Esophagus squamous epithelium (tissue), 5 donors: ENCODE measurements around the gene PRDM12. TPM values are rescaled to one million over a fixed set of nuclear protein-coding genes. Genes with fewer than 3 reads are reported as not detected.
A peak's percentile ranks its signal among the peaks of the same experiment; 100 is the strongest.

Experiments used
- DNase-seq: peaks from one replicate; lab custom pipeline; 2025; lab: John Stamatoyannopoulos, UW
- H3K27ac ChIP-seq, 4 donors: fragments of 200-600 bp; sonication (generic); one replicate each; pipeline ENCODE4 v1.5.1; 2016 to 2019; ENCODE audit warnings: mild to moderate bottlenecking in 1 of 4
- H3K27me3 ChIP-seq, 4 donors: fragments of 200-600 bp; sonication (generic); 1 replicate in 3 of 4; 2 replicates in 1 of 4; pipeline versions ENCODE4 v1.5.1 to v1.6.0; 2017 to 2021; ENCODE audit warnings: antibody characterized with exemption in 1 of 4
- H3K36me3 ChIP-seq, 3 donors: fragments of 200-600 bp; sonication (generic); one replicate each; pipeline ENCODE4 v1.5.1; 2016 to 2019
- H3K4me1 ChIP-seq, 3 donors: fragments of 200-600 bp; sonication (generic); one replicate each; pipeline ENCODE4 v1.5.1; 2017 to 2019
- H3K4me3 ChIP-seq, 4 donors: fragments of 200-600 bp; sonication (generic); 1 replicate in 3 of 4; 2 replicates in 1 of 4; pipeline ENCODE4 v1.5.1; 2016 to 2019; ENCODE audit warnings: mild to moderate bottlenecking in 2 of 4, moderate library complexity in 1 of 4
- H3K9me3 ChIP-seq, 3 donors: fragments of 200-600 bp; sonication (generic); one replicate each; pipeline ENCODE4 v1.5.1; 2016 to 2019
- CTCF ChIP-seq, 6 experiments: fragments of 450-650 bp in 4 of 6; fragments of 200-600 bp in 2 of 6; sonication (generic) in 2 of 6; IDR thresholded peaks; one replicate each; pipeline ENCODE4 v1.5.1; 2016 to 2019; ENCODE audit warnings: antibody characterized with exemption in 6 of 6, mild to moderate bottlenecking in 4 of 6, moderate library complexity in 4 of 6
- POLR2A ChIP-seq, 4 donors: fragments of 450-650 bp; IDR thresholded peaks; one replicate each; pipeline ENCODE4 v1.6.1; 2017; ENCODE audit warnings: antibody characterized with exemption in 4 of 4, mild to moderate bottlenecking in 4 of 4, moderate library complexity in 3 of 4
- WGBS, 2 donors: methylation state at CpG; one replicate each; pipeline ENCODE4 v1.1.5; 2018; 5-methylcytosine and 5-hydroxymethylcytosine counted together
- intact Hi-C: fragments of 100-400 bp; cut with DNase I; formaldehyde crosslinking; loops from one replicate; pipeline ENCODE4 v1.15.0; 2022
- total RNA-seq, 4 donors: library from RNA; depleted of rRNA; stranded (reverse); fragments of >200 nt; gene quantifications; one replicate each; pipeline ENCODE4 v1.1.0, GENCODE V29; 2016
- donor health status: DM: yes; HTN: yes; CAD: no.

The PRDM12 gene
- total RNA-seq, 4 donors from 2014 or later, result not detected

- no peak for TF ChIP-seq CTCF (IDR thresholded peaks at IDR 0.05)
- TF ChIP-seq POLR2A (IDR thresholded peaks at IDR 0.05), result no peak
- peak overlapping the region in 3 of 4 donors; percentile 65 to 81 (median 75) for H3K27ac ChIP-seq
- intact Hi-C loops, result no loop called here
- no peaks in the 10 kb centered on the region for H3K9me3 ChIP-seq
- WGBS, 2 donors, result 1% methylated on average over 6 to 7 of the region's 8 CpGs
- no peaks in the 10 kb centered on the region for H3K27me3 ChIP-seq
- H3K36me3 ChIP-seq, result peaks cover 6 to 41% (median 12%) of the 10 kb centered on the region in 3 donors
- H3K4me3 ChIP-seq, result peak overlapping the region; percentile 59 to 78 (median 70)
- DNase-seq, result no peak
- H3K4me1 ChIP-seq, result peaks cover 5 to 64% (median 17%) of the 10 kb centered on the region in 3 donors
Observed at GRCh38 chr9:130694205-130694604, 29.8 kb downstream of the PRDM12 start.

- H3K4me1 ChIP-seq, result peaks cover 5 to 66% (median 17%) of the 10 kb centered on the region in 3 donors
- no peaks in the 10 kb centered on the region for H3K27me3 ChIP-seq
- no peak for DNase-seq
- intact Hi-C loops, result no loop called here
- H3K4me3 ChIP-seq, result no peak overlapping the region
- no peaks in the 10 kb centered on the region for H3K9me3 ChIP-seq
- TF ChIP-seq CTCF (IDR thresholded peaks at IDR 0.05), result no peak
- no peak for TF ChIP-seq POLR2A (IDR thresholded peaks at IDR 0.05)
- H3K36me3 ChIP-seq, result peaks cover 12 to 61% (median 30%) of the 10 kb centered on the region in 3 donors
- 75 to 79% methylated on average over 4 of the region's 4 CpGs for WGBS, 2 donors
- no peak overlapping the region for H3K27ac ChIP-seq
Observed at GRCh38 chr9:130696139-130696650, 31.8 kb downstream of the PRDM12 start.

- Histone ChIP-seq H3K27ac (no peak overlapping the region), H3K27me3 (no peaks in the 10 kb centered on the region)
Observed at GRCh38 chr9:130696996-130697395, 32.6 kb downstream of the PRDM12 start.

GRCh38 chr9:130698514-130698913, 34.1 kb downstream of the PRDM12 start:
- H3K9me3 ChIP-seq, result no peaks in the 10 kb centered on the region
- H3K4me3 ChIP-seq, result no peak overlapping the region
- peak overlapping the region in 1 of 4 donors; percentile 15 for H3K27ac ChIP-seq
- WGBS, 2 donors, result 28% methylated on average over 3 of the region's 3 CpGs; no CpG with 5 or more reads in 1 of the 2 donors
- no peaks in the 10 kb centered on the region for H3K27me3 ChIP-seq
- H3K4me1 ChIP-seq, result peaks cover 5 to 69% (median 21%) of the 10 kb centered on the region in 3 donors
- peaks cover 12 to 84% (median 31%) of the 10 kb centered on the region in 3 donors for H3K36me3 ChIP-seq
- intact Hi-C loops, result no loop called here
- DNase-seq, result no peak
- no peak for TF ChIP-seq CTCF (IDR thresholded peaks at IDR 0.05)
- TF ChIP-seq POLR2A (IDR thresholded peaks at IDR 0.05), result no peak

More at GRCh38 chr9:130696996-130697395, 32.6 kb downstream of the PRDM12 start:
- H3K36me3 ChIP-seq, result peaks cover 12 to 69% (median 30%) of the 10 kb centered on the region in 3 donors
- no peak overlapping the region for H3K4me3 ChIP-seq
- no peak for DNase-seq
- no peak for TF ChIP-seq CTCF (IDR thresholded peaks at IDR 0.05)
- TF ChIP-seq POLR2A (IDR thresholded peaks at IDR 0.05), result no peak
- 55 to 63% methylated on average over 8 of the region's 8 CpGs for WGBS, 2 donors
- intact Hi-C loops, result no loop called here
- H3K4me1 ChIP-seq, result peaks cover 5 to 74% (median 21%) of the 10 kb centered on the region in 3 donors
- no peaks in the 10 kb centered on the region for H3K9me3 ChIP-seq

- Histone ChIP-seq H3K9me3 (no peaks in the 10 kb centered on the region), H3K36me3 (peaks cover 17 to 90% (median 37%) of the 10 kb centered on the region in 3 donors), H3K27me3 (no peaks in the 10 kb centered on the region), H3K27ac (no peak overlapping the region), H3K4me1 (peaks cover 5 to 65% (median 20%) of the 10 kb centered on the region in 3 donors), H3K4me3 (no peak overlapping the region)
- intact Hi-C loops, result no loop called here
- TF ChIP-seq CTCF (IDR thresholded peaks at IDR 0.05) (no peak), POLR2A (IDR thresholded peaks at IDR 0.05) (no peak)
- no peak for DNase-seq
- 79 to 80% methylated on average over 2 of the region's 2 CpGs for WGBS, 2 donors
Observed at GRCh38 chr9:130699047-130699446, 34.7 kb downstream of the PRDM12 start.
